Colonic mucosa (tissue), 4 donors: Measurements from ENCODE around the gene TRIP10. TPM values are rescaled to one million over a fixed set of nuclear protein-coding genes. Genes with fewer than 3 reads are reported as not detected.

Experiments used
- DNase-seq: peaks from one replicate; pipeline ENCODE4 v3.0.0-alpha.2; 2020
- H3K27ac ChIP-seq: fragments of 200-600 bp; one replicate; pipeline ENCODE4 v1.8.0; 2021
- H3K27me3 ChIP-seq: fragments of 200-600 bp; one replicate; pipeline ENCODE4 v1.8.0; 2021
- H3K36me3 ChIP-seq: fragments of 200-600 bp; one replicate; pipeline ENCODE4 v1.8.0; 2021
- H3K4me1 ChIP-seq: fragments of 200-600 bp; one replicate; pipeline ENCODE4 v1.8.0; 2021; ENCODE audit warnings: mild to moderate bottlenecking
- H3K4me3 ChIP-seq: fragments of 200-600 bp; one replicate; pipeline ENCODE4 v1.8.0; 2021
- H3K9ac ChIP-seq, 2 donors: one replicate each; pipeline ENCODE4 v1.7.0; 2013; ENCODE audit warnings: control low read depth in 2 of 2, low read depth in 2 of 2, low read length in 2 of 2
- H3K9me3 ChIP-seq: fragments of 200-600 bp; one replicate; pipeline ENCODE4 v1.8.0; 2021
- intact Hi-C: fragments of 100-400 bp; cut with DNase I; formaldehyde crosslinking; loops from one replicate; pipeline ENCODE4 v1.14.1; 2022
- total RNA-seq, 2 donors: library from RNA; stranded (reverse); fragmentation: NEBNext Ultra II Directional in 1 of 2; extraction: Animal tissue kit (Norgen Biotek cat#: 25700) in 1 of 2; gene quantifications; one replicate each; pipeline ENCODE4 v1.2.1, GENCODE V29; 2021
- TF ChIP-seq, protein P1 (sequence below): fragments of 200-600 bp; IDR thresholded peaks from one replicate; pipeline ENCODE4 v1.8.0; 2022; ENCODE audit warnings: antibody characterized with exemption, mild to moderate bottlenecking
- donor health status: healthy.
- donor health status: DM: no; HTN: no; CAD: no.
- donor health status: DM: no; HTN: no; CAD: no.

Gene TRIP10
- total RNA-seq, 2 donors from 2014 or later: 67.7 to 78.2 TPM

- Histone ChIP-seq H3K9me3 (no peaks in the 10 kb centered on the region), H3K9ac (no peak overlapping the region), H3K36me3 (no peaks in the 10 kb centered on the region), H3K4me1 (no peaks in the 10 kb centered on the region), H3K27me3 (no peaks in the 10 kb centered on the region), H3K4me3 (no peak overlapping the region), H3K27ac (no peak overlapping the region)
- TF ChIP-seq, protein P1, sequence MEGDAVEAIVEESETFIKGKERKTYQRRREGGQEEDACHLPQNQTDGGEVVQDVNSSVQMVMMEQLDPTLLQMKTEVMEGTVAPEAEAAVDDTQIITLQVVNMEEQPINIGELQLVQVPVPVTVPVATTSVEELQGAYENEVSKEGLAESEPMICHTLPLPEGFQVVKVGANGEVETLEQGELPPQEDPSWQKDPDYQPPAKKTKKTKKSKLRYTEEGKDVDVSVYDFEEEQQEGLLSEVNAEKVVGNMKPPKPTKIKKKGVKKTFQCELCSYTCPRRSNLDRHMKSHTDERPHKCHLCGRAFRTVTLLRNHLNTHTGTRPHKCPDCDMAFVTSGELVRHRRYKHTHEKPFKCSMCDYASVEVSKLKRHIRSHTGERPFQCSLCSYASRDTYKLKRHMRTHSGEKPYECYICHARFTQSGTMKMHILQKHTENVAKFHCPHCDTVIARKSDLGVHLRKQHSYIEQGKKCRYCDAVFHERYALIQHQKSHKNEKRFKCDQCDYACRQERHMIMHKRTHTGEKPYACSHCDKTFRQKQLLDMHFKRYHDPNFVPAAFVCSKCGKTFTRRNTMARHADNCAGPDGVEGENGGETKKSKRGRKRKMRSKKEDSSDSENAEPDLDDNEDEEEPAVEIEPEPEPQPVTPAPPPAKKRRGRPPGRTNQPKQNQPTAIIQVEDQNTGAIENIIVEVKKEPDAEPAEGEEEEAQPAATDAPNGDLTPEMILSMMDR: no peak
- intact Hi-C loops: no loop called here
- no peak for DNase-seq
These were observed 38.7 kb upstream of the TRIP10 start for GRCh38 chr19:6700586-6701316.

DNA sequence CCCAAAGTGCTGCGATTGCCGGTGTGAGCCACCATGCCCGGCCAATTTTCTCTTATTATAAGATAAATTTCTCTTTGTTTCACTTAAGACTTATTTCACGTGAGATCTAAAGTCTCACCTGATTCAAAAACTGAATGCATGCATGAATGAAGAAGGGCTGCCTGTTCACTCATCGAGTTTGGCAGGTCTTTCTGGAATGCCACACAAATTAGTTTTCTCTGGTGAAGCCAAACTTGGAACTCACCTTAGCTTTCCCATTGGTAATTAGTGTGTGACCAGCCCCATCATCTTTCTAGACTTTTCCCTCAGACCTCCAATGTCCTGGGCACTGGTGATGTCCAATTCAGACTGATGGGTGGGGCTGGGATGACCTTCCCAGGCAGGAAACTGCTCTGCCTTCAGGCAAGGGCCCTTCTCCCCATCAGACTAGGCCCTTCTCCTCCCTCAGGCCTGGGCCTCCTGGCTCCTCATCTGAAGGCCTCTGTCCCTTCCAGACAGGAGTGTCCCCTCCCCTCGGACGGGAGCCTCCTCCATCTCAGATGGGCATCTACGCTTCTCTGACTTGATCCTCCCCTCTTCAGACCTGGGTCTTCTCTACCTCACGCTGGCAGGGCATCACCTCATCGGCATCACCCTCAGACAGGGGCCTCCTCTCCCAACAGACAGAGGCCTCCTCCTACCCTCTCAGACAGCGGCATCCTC is 33.4 kb upstream of the TRIP10 start:
- Histone ChIP-seq H3K27me3 (no peaks in the 10 kb centered on the region), H3K36me3 (no peaks in the 10 kb centered on the region), H3K9me3 (no peaks in the 10 kb centered on the region), H3K9ac (no peak overlapping the region), H3K4me1 (no peaks in the 10 kb centered on the region), H3K4me3 (no peak overlapping the region), H3K27ac (no peak overlapping the region)
- intact Hi-C loops: no loop called here
- TF ChIP-seq, protein P1: no peak
- DNase-seq: no peak

GRCh38 chr19:6706633-6706958 is 32.9 kb upstream of the TRIP10 start:
- Histone ChIP-seq H3K27ac (no peak overlapping the region), H3K9me3 (no peaks in the 10 kb centered on the region), H3K4me1 (no peaks in the 10 kb centered on the region), H3K9ac (no peak overlapping the region), H3K27me3 (no peaks in the 10 kb centered on the region), H3K4me3 (no peak overlapping the region), H3K36me3 (no peaks in the 10 kb centered on the region)
- DNase-seq: no peak
- TF ChIP-seq, protein P1: no peak
- intact Hi-C loops: no loop called here

GRCh38 chr19:6707011-6707657 is 32.3 kb upstream of the TRIP10 start:
- H3K9ac ChIP-seq: no peak overlapping the region
- no peak overlapping the region for H3K4me3 ChIP-seq
- intact Hi-C loops: no loop called here
- no peaks in the 10 kb centered on the region for H3K9me3 ChIP-seq
- H3K27me3 ChIP-seq: no peaks in the 10 kb centered on the region
- no peaks in the 10 kb centered on the region for H3K4me1 ChIP-seq
- H3K27ac ChIP-seq: no peak overlapping the region
- TF ChIP-seq, protein P1: no peak
- no peaks in the 10 kb centered on the region for H3K36me3 ChIP-seq
- no peak for DNase-seq

GRCh38 chr19:6707658-6708018 is 31.8 kb upstream of the TRIP10 start:
- TF ChIP-seq, protein P1: no peak
- H3K4me1 ChIP-seq: no peaks in the 10 kb centered on the region
- no peak overlapping the region for H3K4me3 ChIP-seq
- H3K27me3 ChIP-seq: no peaks in the 10 kb centered on the region
- H3K9me3 ChIP-seq: no peaks in the 10 kb centered on the region
- H3K27ac ChIP-seq: no peak overlapping the region
- no peak overlapping the region for H3K9ac ChIP-seq
- no peaks in the 10 kb centered on the region for H3K36me3 ChIP-seq
- intact Hi-C loops: no loop called here
- no peak for DNase-seq
